Neural cell (in vitro differentiated cells): ENCODE results near the gene SH3GL1. TPM values are rescaled to one million over a fixed set of nuclear protein-coding genes. Genes with fewer than 3 reads are reported as not detected.
A peak's percentile ranks its signal among the peaks of the same experiment; 100 is the strongest.
"Not testable (repeated sequence)": the region's sequence is repeated elsewhere in the genome, so short reads cannot be mapped to it uniquely, and the experiment has no call there.

Source experiments
- H2AFZ ChIP-seq: fragments of 200-600, 300-800 bp; sonication (generic), shearing (Covaris generic); 2 replicates; pipeline ENCODE4 v1.6.0; 2014; ENCODE audit warnings: low read depth, mild to moderate bottlenecking, antibody characterized with exemption, low read length, moderate library complexity
- H3F3A ChIP-seq: fragments of 200-600 bp; shearing (Covaris generic); 2 replicates; pipeline ENCODE4 v1.6.1; 2016; ENCODE audit warnings: mild to moderate bottlenecking, moderate library complexity, mixed read lengths, antibody characterized with exemption, low read length; ENCODE audit not compliant: insufficient read depth, poor library complexity, severe bottlenecking
- H3K27ac ChIP-seq: fragments of 200-600, 300-800 bp; sonication (generic), shearing (Covaris generic); 2 replicates; pipeline ENCODE4 v1.5.1; 2014; ENCODE audit warnings: mild to moderate bottlenecking, low read length, moderate library complexity
- H3K27me3 ChIP-seq: fragments of 300-800, 200-600 bp; sonication (generic), shearing (Covaris generic); 2 replicates; pipeline ENCODE4 v1.6.0; 2014; ENCODE audit warnings: mild to moderate bottlenecking, low read depth, low read length, moderate library complexity; ENCODE audit not compliant: insufficient read depth
- H3K36me3 ChIP-seq: fragments of 300-800, 200-600 bp; sonication (generic), shearing (Covaris generic); 2 replicates; pipeline ENCODE4 v1.5.1; 2014; ENCODE audit warnings: mild to moderate bottlenecking, antibody characterized with exemption, low read length, moderate library complexity; ENCODE audit not compliant: insufficient read depth
- H3K4me2 ChIP-seq: fragments of 300-800, 200-600 bp; sonication (generic), shearing (Covaris generic); 2 replicates; pipeline ENCODE4 v1.6.0; 2014; ENCODE audit warnings: mild to moderate bottlenecking, low read length
- H3K4me3 ChIP-seq: fragments of 300-800, 200-600 bp; sonication (generic), shearing (Covaris generic); 2 replicates; pipeline ENCODE4 v1.5.1; 2014; ENCODE audit warnings: mild to moderate bottlenecking, low read length, moderate library complexity
- H3K79me2 ChIP-seq: fragments of 200-600 bp; shearing (Covaris generic); replicated peaks from 2 replicates; pipeline ENCODE4 v1.6.0; 2014; ENCODE audit warnings: mild to moderate bottlenecking, low read length, moderate library complexity; ENCODE audit not compliant: insufficient read depth
- H3K9ac ChIP-seq: fragments of 300-800, 200-600 bp; sonication (generic), shearing (Covaris generic); 2 replicates; pipeline ENCODE4 v1.6.1; 2016; ENCODE audit warnings: mild to moderate bottlenecking, low read length, mixed read lengths
- H3K9me2 ChIP-seq: fragments of 200-600 bp; shearing (Covaris generic); 2 replicates; pipeline ENCODE4 v1.6.1; 2016; ENCODE audit warnings: mild to moderate bottlenecking, low read length, mixed read lengths; ENCODE audit not compliant: insufficient read depth
- H3K9me3 ChIP-seq: fragments of 200-600, 300-800 bp; sonication (generic), shearing (Covaris generic); 2 replicates; pipeline ENCODE4 v1.6.1; 2016; ENCODE audit warnings: mild to moderate bottlenecking, mixed run types, low read length, moderate library complexity, mixed read lengths
- H4K20me1 ChIP-seq: fragments of 200-600 bp; shearing (Covaris generic); 2 replicates; pipeline ENCODE4 v1.6.1; 2016; ENCODE audit warnings: mild to moderate bottlenecking, mixed run types; ENCODE audit not compliant: insufficient read depth
- EP300 ChIP-seq: fragments of 450-650 bp; conservative IDR thresholded peaks from 2 replicates; pipeline ENCODE4 v1.6.1; 2014; ENCODE audit warnings: antibody characterized with exemption, mild to moderate bottlenecking, moderate library complexity; ENCODE audit not compliant: poor library complexity, severe bottlenecking
- EZH2 ChIP-seq: fragments of 200-600, 300-800 bp; shearing (Covaris generic), sonication (generic); IDR thresholded peaks from 2 replicates; pipeline ENCODE4 v1.6.1; 2014; ENCODE audit warnings: antibody characterized with exemption, low read length, borderline replicate concordance, mild to moderate bottlenecking; ENCODE audit not compliant: insufficient read depth, poor library complexity, severe bottlenecking
- MXI1 ChIP-seq: fragments of 450-650 bp; conservative IDR thresholded peaks from 2 replicates; pipeline ENCODE4 v1.6.1; 2014; ENCODE audit warnings: antibody characterized with exemption, mild to moderate bottlenecking; ENCODE audit not compliant: poor library complexity, severe bottlenecking
- POLR2AphosphoS5 ChIP-seq: IDR thresholded peaks from 2 replicates; pipeline ENCODE4 v1.6.1; 2012
- RAD21 ChIP-seq: fragments of 450-650 bp; conservative IDR thresholded peaks from 2 replicates; pipeline ENCODE4 v1.6.1; 2014; ENCODE audit warnings: antibody characterized with exemption, mild to moderate bottlenecking, moderate library complexity
- SMC3 ChIP-seq: fragments of 450-650 bp; conservative IDR thresholded peaks from 2 replicates; pipeline ENCODE4 v1.6.1; 2014; ENCODE audit warnings: antibody characterized with exemption, mild to moderate bottlenecking, moderate library complexity; ENCODE audit not compliant: poor library complexity
- TAF1 ChIP-seq: IDR thresholded peaks from 2 replicates; pipeline ENCODE4 v1.6.1; 2012; ENCODE audit warnings: low read depth
- polyA plus RNA-seq: library from polyadenylated mRNA; depleted of rRNA; stranded (reverse); fragments of >200 nt; gene quantifications from 2 replicates; pipeline ENCODE4 v1.2.3, GENCODE V29; 2014
- TF ChIP-seq, protein P1 (sequence below): fragments of 450-650 bp; IDR thresholded peaks from 2 replicates; pipeline ENCODE4 v1.5.1; 2014; ENCODE audit warnings: antibody characterized with exemption, mild to moderate bottlenecking, moderate library complexity; ENCODE audit not compliant: poor library complexity, severe bottlenecking
- TF ChIP-seq, protein P2 (sequence below): IDR thresholded peaks from 2 replicates; pipeline ENCODE4 v1.6.1; 2012; ENCODE audit warnings: borderline replicate concordance

Gene SH3GL1
- polyA plus RNA-seq, 1 donor from 2014 or later, result 25.2 TPM

- TF ChIP-seq, protein P1, sequence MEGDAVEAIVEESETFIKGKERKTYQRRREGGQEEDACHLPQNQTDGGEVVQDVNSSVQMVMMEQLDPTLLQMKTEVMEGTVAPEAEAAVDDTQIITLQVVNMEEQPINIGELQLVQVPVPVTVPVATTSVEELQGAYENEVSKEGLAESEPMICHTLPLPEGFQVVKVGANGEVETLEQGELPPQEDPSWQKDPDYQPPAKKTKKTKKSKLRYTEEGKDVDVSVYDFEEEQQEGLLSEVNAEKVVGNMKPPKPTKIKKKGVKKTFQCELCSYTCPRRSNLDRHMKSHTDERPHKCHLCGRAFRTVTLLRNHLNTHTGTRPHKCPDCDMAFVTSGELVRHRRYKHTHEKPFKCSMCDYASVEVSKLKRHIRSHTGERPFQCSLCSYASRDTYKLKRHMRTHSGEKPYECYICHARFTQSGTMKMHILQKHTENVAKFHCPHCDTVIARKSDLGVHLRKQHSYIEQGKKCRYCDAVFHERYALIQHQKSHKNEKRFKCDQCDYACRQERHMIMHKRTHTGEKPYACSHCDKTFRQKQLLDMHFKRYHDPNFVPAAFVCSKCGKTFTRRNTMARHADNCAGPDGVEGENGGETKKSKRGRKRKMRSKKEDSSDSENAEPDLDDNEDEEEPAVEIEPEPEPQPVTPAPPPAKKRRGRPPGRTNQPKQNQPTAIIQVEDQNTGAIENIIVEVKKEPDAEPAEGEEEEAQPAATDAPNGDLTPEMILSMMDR, result no peak
Observed at GRCh38 chr19:4334929-4335570, 65.3 kb downstream of the SH3GL1 start (continued).

DNA sequence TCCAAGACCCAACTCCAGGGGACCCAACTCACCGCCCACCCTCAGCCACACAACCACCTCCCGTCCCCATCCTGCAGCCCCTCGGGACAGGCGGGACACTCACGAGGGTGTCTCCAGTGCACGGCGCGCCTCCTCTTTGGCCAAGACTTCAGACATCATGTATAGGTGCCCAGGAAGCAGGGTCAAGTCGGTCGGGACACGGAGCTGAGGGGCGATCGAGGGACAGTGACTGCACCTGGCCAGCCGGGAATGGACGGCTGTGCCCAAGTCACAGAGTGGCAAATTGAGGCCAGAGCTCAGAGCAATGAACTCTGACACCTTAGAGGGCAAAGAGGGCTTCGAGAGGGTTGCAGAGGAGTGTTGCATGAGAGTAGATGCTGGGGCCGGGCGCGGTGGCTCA lies 70.5 kb downstream of the SH3GL1 start:
- H3K27ac ChIP-seq, result no peak overlapping the region
- H3K4me2 ChIP-seq, result no peak overlapping the region
- H3F3A ChIP-seq, result no peaks in the 10 kb centered on the region
- no peak overlapping the region for H3K9ac ChIP-seq
- no peaks in the 10 kb centered on the region for H4K20me1 ChIP-seq
- H3K36me3 ChIP-seq, result no peaks in the 10 kb centered on the region
- TF ChIP-seq MXI1 (no peak), TAF1 (no peak), EZH2 (no peak), RAD21 (no peak), EP300 (no peak), POLR2AphosphoS5 (no peak), SMC3 (no peak)
- TF ChIP-seq, protein P2, sequence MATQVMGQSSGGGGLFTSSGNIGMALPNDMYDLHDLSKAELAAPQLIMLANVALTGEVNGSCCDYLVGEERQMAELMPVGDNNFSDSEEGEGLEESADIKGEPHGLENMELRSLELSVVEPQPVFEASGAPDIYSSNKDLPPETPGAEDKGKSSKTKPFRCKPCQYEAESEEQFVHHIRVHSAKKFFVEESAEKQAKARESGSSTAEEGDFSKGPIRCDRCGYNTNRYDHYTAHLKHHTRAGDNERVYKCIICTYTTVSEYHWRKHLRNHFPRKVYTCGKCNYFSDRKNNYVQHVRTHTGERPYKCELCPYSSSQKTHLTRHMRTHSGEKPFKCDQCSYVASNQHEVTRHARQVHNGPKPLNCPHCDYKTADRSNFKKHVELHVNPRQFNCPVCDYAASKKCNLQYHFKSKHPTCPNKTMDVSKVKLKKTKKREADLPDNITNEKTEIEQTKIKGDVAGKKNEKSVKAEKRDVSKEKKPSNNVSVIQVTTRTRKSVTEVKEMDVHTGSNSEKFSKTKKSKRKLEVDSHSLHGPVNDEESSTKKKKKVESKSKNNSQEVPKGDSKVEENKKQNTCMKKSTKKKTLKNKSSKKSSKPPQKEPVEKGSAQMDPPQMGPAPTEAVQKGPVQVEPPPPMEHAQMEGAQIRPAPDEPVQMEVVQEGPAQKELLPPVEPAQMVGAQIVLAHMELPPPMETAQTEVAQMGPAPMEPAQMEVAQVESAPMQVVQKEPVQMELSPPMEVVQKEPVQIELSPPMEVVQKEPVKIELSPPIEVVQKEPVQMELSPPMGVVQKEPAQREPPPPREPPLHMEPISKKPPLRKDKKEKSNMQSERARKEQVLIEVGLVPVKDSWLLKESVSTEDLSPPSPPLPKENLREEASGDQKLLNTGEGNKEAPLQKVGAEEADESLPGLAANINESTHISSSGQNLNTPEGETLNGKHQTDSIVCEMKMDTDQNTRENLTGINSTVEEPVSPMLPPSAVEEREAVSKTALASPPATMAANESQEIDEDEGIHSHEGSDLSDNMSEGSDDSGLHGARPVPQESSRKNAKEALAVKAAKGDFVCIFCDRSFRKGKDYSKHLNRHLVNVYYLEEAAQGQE, result no peak
- TF ChIP-seq, protein P1, result no peak
- H3K79me2 ChIP-seq, result no peaks in the 10 kb centered on the region
- no peaks in the 10 kb centered on the region for H3K9me3 ChIP-seq
- no peaks in the 10 kb centered on the region for H3K9me2 ChIP-seq
- peaks cover 9% of the 10 kb centered on the region for H3K27me3 ChIP-seq
- no peak overlapping the region for H3K4me3 ChIP-seq
- no peak overlapping the region for H2AFZ ChIP-seq

DNA sequence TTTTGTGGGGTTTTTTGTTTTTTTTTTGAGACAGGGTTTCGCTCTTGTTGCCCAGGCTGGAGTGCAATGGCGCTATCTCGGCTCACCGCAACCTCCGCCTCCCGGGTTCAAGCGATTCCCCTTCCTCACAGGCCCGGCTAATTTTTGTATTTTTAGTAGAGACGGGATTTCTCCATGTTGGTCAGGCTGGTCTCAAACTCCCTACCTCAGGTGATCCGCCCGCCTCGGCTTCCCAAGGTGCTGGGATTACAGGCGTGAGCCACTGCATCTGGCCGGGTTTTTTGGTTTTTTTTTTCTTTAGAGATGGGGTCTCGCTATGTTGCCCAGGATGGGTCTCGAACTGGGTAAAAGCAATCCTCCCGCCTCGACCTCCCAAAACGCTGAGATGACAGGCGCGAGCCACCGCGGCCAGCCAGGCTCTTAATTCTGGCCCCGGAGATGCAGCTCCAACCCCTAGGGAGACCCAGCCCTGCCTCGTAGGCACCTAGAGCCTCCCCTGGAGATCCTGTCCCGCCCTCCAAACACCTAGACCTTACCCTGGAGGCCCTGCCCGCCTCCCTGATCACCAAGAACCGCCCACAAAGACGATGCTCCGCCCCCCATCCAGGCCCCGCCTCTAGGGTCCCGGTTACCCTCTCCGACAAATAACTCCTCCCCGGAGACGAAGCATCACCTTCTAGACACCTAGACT lies 71.2 kb downstream of the SH3GL1 start:
- not testable (repeated sequence) for H3K4me2 ChIP-seq, H4K20me1 ChIP-seq, H3F3A ChIP-seq, H3K27me3 ChIP-seq, H3K36me3 ChIP-seq, H3K79me2 ChIP-seq, H3K9me2 ChIP-seq, H3K9me3 ChIP-seq, H3K27ac ChIP-seq, H2AFZ ChIP-seq
- peak overlapping the region; percentile 38 for H3K9ac ChIP-seq
- peak overlapping the region; percentile 63 for H3K4me3 ChIP-seq
